Vagina (tissue), 2 donors: ENCODE measurements around the gene MAMLD1.

Experiments used
- POLR2A ChIP-seq, 2 donors: fragments of 450-650 bp; IDR thresholded peaks; one replicate each; pipeline ENCODE4 v1.6.1; 2017; ENCODE audit warnings: antibody characterized with exemption in 2 of 2, mild to moderate bottlenecking in 2 of 2, moderate library complexity in 2 of 2
- TF ChIP-seq, protein P1 (sequence below), 3 experiments: fragments of 450-650 bp in 2 of 3; fragments of 200-600 bp in 1 of 3; sonication (generic) in 1 of 3; IDR thresholded peaks; one replicate each; pipeline ENCODE4 v1.5.1; 2017 to 2019; ENCODE audit warnings: antibody characterized with exemption in 3 of 3, mild to moderate bottlenecking in 2 of 3, moderate library complexity in 2 of 3

- no peak for TF ChIP-seq POLR2A (IDR thresholded peaks at IDR 0.05)
- TF ChIP-seq, protein P1, sequence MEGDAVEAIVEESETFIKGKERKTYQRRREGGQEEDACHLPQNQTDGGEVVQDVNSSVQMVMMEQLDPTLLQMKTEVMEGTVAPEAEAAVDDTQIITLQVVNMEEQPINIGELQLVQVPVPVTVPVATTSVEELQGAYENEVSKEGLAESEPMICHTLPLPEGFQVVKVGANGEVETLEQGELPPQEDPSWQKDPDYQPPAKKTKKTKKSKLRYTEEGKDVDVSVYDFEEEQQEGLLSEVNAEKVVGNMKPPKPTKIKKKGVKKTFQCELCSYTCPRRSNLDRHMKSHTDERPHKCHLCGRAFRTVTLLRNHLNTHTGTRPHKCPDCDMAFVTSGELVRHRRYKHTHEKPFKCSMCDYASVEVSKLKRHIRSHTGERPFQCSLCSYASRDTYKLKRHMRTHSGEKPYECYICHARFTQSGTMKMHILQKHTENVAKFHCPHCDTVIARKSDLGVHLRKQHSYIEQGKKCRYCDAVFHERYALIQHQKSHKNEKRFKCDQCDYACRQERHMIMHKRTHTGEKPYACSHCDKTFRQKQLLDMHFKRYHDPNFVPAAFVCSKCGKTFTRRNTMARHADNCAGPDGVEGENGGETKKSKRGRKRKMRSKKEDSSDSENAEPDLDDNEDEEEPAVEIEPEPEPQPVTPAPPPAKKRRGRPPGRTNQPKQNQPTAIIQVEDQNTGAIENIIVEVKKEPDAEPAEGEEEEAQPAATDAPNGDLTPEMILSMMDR (IDR thresholded peaks at IDR 0.05): no peak
Measured at GRCh38 chrX:150316564-150316963, 46.6 kb upstream of the MAMLD1 start.
